KMS-11 (cell line): ENCODE measurements around the gene TIGD6.

ENCODE experiments used
- H2AFZ ChIP-seq: fragments of 200-600 bp; sonication (generic); 2 replicates; pipeline ENCODE4 v1.6.1; 2016; ENCODE audit warnings: antibody characterized with exemption, mixed run types, low read depth
- H3K27ac ChIP-seq: fragments of 200-600 bp; sonication (generic); 2 replicates; pipeline ENCODE4 v1.6.1; 2016; ENCODE audit warnings: mild to moderate bottlenecking, mixed run types
- H3K27me3 ChIP-seq: fragments of 200-600 bp; sonication (generic); 2 replicates; pipeline ENCODE4 v1.6.1; 2017; ENCODE audit warnings: mild to moderate bottlenecking, low read depth, mixed run types, moderate library complexity; ENCODE audit not compliant: insufficient read depth
- H3K36me3 ChIP-seq: fragments of 200-600 bp; sonication (generic); 2 replicates; pipeline ENCODE4 v1.6.1; 2017; ENCODE audit warnings: mild to moderate bottlenecking, mixed run types; ENCODE audit not compliant: insufficient read depth
- H3K4me1 ChIP-seq: fragments of 200-600 bp; sonication (generic); 2 replicates; pipeline ENCODE4 v1.6.1; 2016; ENCODE audit warnings: mild to moderate bottlenecking, low read depth, mixed run types; ENCODE audit not compliant: poor library complexity, severe bottlenecking
- H3K4me2 ChIP-seq: fragments of 200-600 bp; sonication (generic); 2 replicates; pipeline ENCODE4 v1.7.0; 2016; ENCODE audit warnings: mild to moderate bottlenecking, mixed run types
- H3K4me3 ChIP-seq: fragments of 200-600 bp; sonication (generic); IDR thresholded peaks from 2 replicates; pipeline ENCODE4 v1.6.1; 2017; ENCODE audit warnings: low read depth, low read length, mixed read lengths; ENCODE audit not compliant: insufficient read depth
- H3K79me2 ChIP-seq: fragments of 200-600 bp; sonication (generic); 2 replicates; pipeline ENCODE4 v1.6.1; 2016; ENCODE audit warnings: low read depth, mixed run types; ENCODE audit not compliant: insufficient read depth
- H3K9ac ChIP-seq: fragments of 200-600 bp; sonication (generic); 2 replicates; pipeline ENCODE4 v1.6.1; 2016; ENCODE audit warnings: mild to moderate bottlenecking, mixed run types
- H4K20me1 ChIP-seq: fragments of 200-600 bp; sonication (generic); 2 replicates; pipeline ENCODE4 v1.6.1; 2016; ENCODE audit warnings: mild to moderate bottlenecking, mixed run types; ENCODE audit not compliant: insufficient read depth
- CTCF ChIP-seq: fragments of 200-600 bp; sonication (generic); conservative IDR thresholded peaks from 2 replicates; pipeline ENCODE4 v1.6.1; 2017; ENCODE audit warnings: low read depth, mild to moderate bottlenecking, antibody characterized with exemption, low read length, moderate library complexity, mixed read lengths

Gene TIGD6

GRCh38 chr5:150026682-150027172, 26.3 kb upstream of the TIGD6 start:
- no peak overlapping the region for H3K4me2 ChIP-seq
- H3K4me1 ChIP-seq = peaks cover 6% of the 10 kb centered on the region
- H4K20me1 ChIP-seq = no peaks in the 10 kb centered on the region
- H3K27ac ChIP-seq = no peak overlapping the region
- no peaks in the 10 kb centered on the region for H3K36me3 ChIP-seq
- no peaks in the 10 kb centered on the region for H3K27me3 ChIP-seq
- no peaks in the 10 kb centered on the region for H3K79me2 ChIP-seq
- H2AFZ ChIP-seq = no peak overlapping the region
- no peak overlapping the region for H3K4me3 ChIP-seq
- H3K9ac ChIP-seq = no peak overlapping the region
- TF ChIP-seq CTCF = no peak

GRCh38 chr5:150024346-150024984, 24.0 kb upstream of the TIGD6 start:
- Histone ChIP-seq H3K79me2 (no peaks in the 10 kb centered on the region), H3K36me3 (no peaks in the 10 kb centered on the region), H2AFZ (no peak overlapping the region)

GRCh38 chr5:150023136-150023535, 22.7 kb upstream of the TIGD6 start:
- TF ChIP-seq CTCF = no peak
- H3K4me3 ChIP-seq = no peak overlapping the region
- no peaks in the 10 kb centered on the region for H4K20me1 ChIP-seq
- no peaks in the 10 kb centered on the region for H3K79me2 ChIP-seq
- no peaks in the 10 kb centered on the region for H3K27me3 ChIP-seq
- no peak overlapping the region for H2AFZ ChIP-seq
- no peak overlapping the region for H3K4me2 ChIP-seq
- peaks cover 24% of the 10 kb centered on the region for H3K4me1 ChIP-seq
- H3K27ac ChIP-seq = no peak overlapping the region
- no peaks in the 10 kb centered on the region for H3K36me3 ChIP-seq
- H3K9ac ChIP-seq = no peak overlapping the region

More at GRCh38 chr5:150024346-150024984, 24.0 kb upstream of the TIGD6 start:
- H3K27me3 ChIP-seq = no peaks in the 10 kb centered on the region
- H3K9ac ChIP-seq = no peak overlapping the region
- no peak for TF ChIP-seq CTCF
- H4K20me1 ChIP-seq = no peaks in the 10 kb centered on the region
- no peak overlapping the region for H3K4me3 ChIP-seq
- peaks cover 24% of the 10 kb centered on the region for H3K4me1 ChIP-seq
- H3K27ac ChIP-seq = no peak overlapping the region
- no peak overlapping the region for H3K4me2 ChIP-seq

- no peak for TF ChIP-seq CTCF
- no peak overlapping the region for H3K27ac ChIP-seq
- H3K4me3 ChIP-seq = no peak overlapping the region
- no peaks in the 10 kb centered on the region for H4K20me1 ChIP-seq
- peaks cover 24% of the 10 kb centered on the region for H3K4me1 ChIP-seq
- H3K79me2 ChIP-seq = no peaks in the 10 kb centered on the region
- no peaks in the 10 kb centered on the region for H3K27me3 ChIP-seq
- H3K4me2 ChIP-seq = no peak overlapping the region
- H2AFZ ChIP-seq = no peak overlapping the region
- no peak overlapping the region for H3K9ac ChIP-seq
- no peaks in the 10 kb centered on the region for H3K36me3 ChIP-seq
Observed at GRCh38 chr5:150022681-150023080, 22.2 kb upstream of the TIGD6 start.
